ENCODE results near the gene SLC12A7. TPM values are rescaled to one million over a fixed set of nuclear protein-coding genes. Genes with fewer than 3 reads are reported as not detected.

SLC12A7 gene
- total RNA-seq, 1 experiment from 2014 or later = 207 TPM

GRCh38 chr5:1074226-1074625, 37.6 kb downstream of the SLC12A7 start:
- H4K20me1 ChIP-seq (ENCODE audit: insufficient read depth) = peaks cover 16% of the 10 kb centered on the region; the same call in 1 of the 2 replicates
- H3K4me3 ChIP-seq = no peak overlapping the region
- intact Hi-C loops (cut with micrococcal nuclease; ENCODE audit: unreplicated experiment) = no loop called here
- no peak for DNase-seq
- H2AFZ ChIP-seq = no peak overlapping the region
- H3K4me1 ChIP-seq (replicated peaks; ENCODE audit: insufficient read depth) = no peaks in the 10 kb centered on the region
- POLR2A ChIA-PET (ENCODE audit: unreplicated experiment) = no interaction called here
- no peak overlapping the region for H3K4me2 ChIP-seq
- H3F3A ChIP-seq (ENCODE audit: insufficient read depth, low read depth) = no peaks in the 10 kb centered on the region; the same call in 1 of the 2 replicates
- BruUV-seq (replicated peaks) = no TSS peak
- no peak overlapping the region for H3K27ac ChIP-seq
- no peaks in the 10 kb centered on the region for H3K9me3 ChIP-seq (ENCODE audit: insufficient read depth, low read depth)
- H3K27me3 ChIP-seq (ENCODE audit: insufficient read depth, low read depth) = no peaks in the 10 kb centered on the region
- H3K9me2 ChIP-seq (ENCODE audit: insufficient read depth) = no peaks in the 10 kb centered on the region
- H3K36me3 ChIP-seq (ENCODE audit: low read depth) = peaks cover 9% of the 10 kb centered on the region; the same call in 1 of the 2 replicates
- CTCF ChIA-PET = no interaction called here
- H3K79me2 ChIP-seq (ENCODE audit: low read depth) = no peaks in the 10 kb centered on the region
- TF ChIP-seq EZH2 (IDR thresholded peaks at IDR 0.05; ENCODE audit: low read depth) = no peak
- no peak for TF ChIP-seq CTCF (conservative IDR thresholded peaks at IDR 0.05)

DNA sequence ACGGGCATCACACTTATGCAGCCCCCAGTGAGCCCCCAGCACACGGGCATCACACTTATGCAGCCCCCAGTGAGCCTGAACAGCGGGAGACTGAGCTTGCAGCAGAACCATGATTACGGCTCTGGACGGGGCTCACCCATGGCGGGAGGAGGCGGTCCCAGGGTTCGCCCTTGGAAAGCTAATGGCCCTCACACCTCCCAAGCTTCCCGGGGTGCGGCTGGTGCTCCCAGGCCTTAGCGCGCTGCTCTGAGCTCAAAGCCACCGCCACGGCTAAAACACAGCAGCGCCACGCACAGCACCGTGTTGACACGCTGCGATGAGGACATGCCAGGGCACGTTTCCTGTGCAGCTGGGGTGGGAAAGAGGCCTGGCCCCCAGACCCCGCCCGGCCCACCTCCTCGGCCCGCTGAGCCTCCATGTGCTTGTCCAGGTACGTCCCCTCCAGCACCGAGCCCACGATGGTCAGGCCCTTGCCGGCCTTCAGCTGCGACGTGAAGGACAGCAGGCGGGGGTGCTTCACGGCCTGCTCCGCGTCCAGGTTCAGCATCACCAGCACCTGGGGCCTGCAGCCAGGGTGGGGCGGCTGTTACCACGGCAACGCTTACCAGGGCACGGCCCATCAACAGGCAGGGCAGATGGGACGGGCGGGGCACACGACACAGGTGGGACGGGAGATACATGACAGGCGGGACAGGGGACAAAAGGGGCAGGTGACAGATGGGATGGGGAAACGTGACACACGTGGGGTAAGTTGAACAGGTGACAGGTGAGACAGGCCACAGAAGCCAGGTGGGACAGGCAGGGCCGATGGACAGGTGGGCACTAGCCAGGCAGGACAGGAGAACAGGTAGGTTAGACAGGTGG, 38.4 kb downstream of the SLC12A7 start:
- Histone ChIP-seq H3K27ac (no peak overlapping the region), H3K4me2 (no peak overlapping the region), H2AFZ (no peak overlapping the region), H3K9me2 (ENCODE audit: insufficient read depth) (no peaks in the 10 kb centered on the region), H3K27me3 (ENCODE audit: insufficient read depth, low read depth) (no peaks in the 10 kb centered on the region), H3K4me1 (replicated peaks; ENCODE audit: insufficient read depth) (no peaks in the 10 kb centered on the region), H3K36me3 (ENCODE audit: low read depth) (peaks cover 5% of the 10 kb centered on the region; the same call in 1 of the 2 replicates), H3K79me2 (ENCODE audit: low read depth) (no peaks in the 10 kb centered on the region), H3F3A (ENCODE audit: insufficient read depth, low read depth) (no peaks in the 10 kb centered on the region; the same call in 1 of the 2 replicates), H4K20me1 (ENCODE audit: insufficient read depth) (peaks cover 16% of the 10 kb centered on the region; the same call in 1 of the 2 replicates), H3K4me3 (no peak overlapping the region), H3K9me3 (ENCODE audit: insufficient read depth, low read depth) (no peaks in the 10 kb centered on the region)
- DNase-seq = no peak
- TF ChIP-seq CTCF (conservative IDR thresholded peaks at IDR 0.05) (no peak), EZH2 (IDR thresholded peaks at IDR 0.05; ENCODE audit: low read depth) (no peak)
- ChIA-PET CTCF (no interaction called here), POLR2A (ENCODE audit: unreplicated experiment) (no interaction called here)
- intact Hi-C loops (cut with micrococcal nuclease; ENCODE audit: unreplicated experiment) = no loop called here
- BruUV-seq (replicated peaks) = no TSS peak

GRCh38 chr5:1069720-1070088, 42.2 kb downstream of the SLC12A7 start:
- Histone ChIP-seq H3K9me3 (ENCODE audit: insufficient read depth, low read depth) (no peaks in the 10 kb centered on the region), H3K9me2 (ENCODE audit: insufficient read depth) (no peaks in the 10 kb centered on the region), H3K27me3 (ENCODE audit: insufficient read depth, low read depth) (no peaks in the 10 kb centered on the region), H3K27ac (no peak overlapping the region), H3F3A (ENCODE audit: insufficient read depth, low read depth) (no peaks in the 10 kb centered on the region; the same call in 1 of the 2 replicates), H3K4me3 (no peak overlapping the region), H3K36me3 (ENCODE audit: low read depth) (no peaks in the 10 kb centered on the region), H2AFZ (no peak overlapping the region), H3K4me2 (no peak overlapping the region), H4K20me1 (ENCODE audit: insufficient read depth) (peaks cover 7% of the 10 kb centered on the region), H3K4me1 (replicated peaks; ENCODE audit: insufficient read depth) (no peaks in the 10 kb centered on the region), H3K79me2 (ENCODE audit: low read depth) (no peaks in the 10 kb centered on the region)
- CTCF ChIA-PET = no interaction called here
- POLR2A ChIA-PET (ENCODE audit: unreplicated experiment) = no interaction called here
- BruUV-seq (replicated peaks) = no TSS peak
- intact Hi-C loops (cut with micrococcal nuclease; ENCODE audit: unreplicated experiment) = loop anchor here (5.0 kb wide), 1 partner anchor 73 kb away; no protein-coding TSS in a partner anchor
- no peak for DNase-seq
- no peak for TF ChIP-seq CTCF (conservative IDR thresholded peaks at IDR 0.05)
- no peak for TF ChIP-seq EZH2 (IDR thresholded peaks at IDR 0.05; ENCODE audit: low read depth)

All from PC-9 (cell line).